GM21619 (cell line): ENCODE measurements around the gene TRIM73.
A peak's percentile ranks its signal among the peaks of the same experiment; 100 is the strongest.
"Not testable (repeated sequence)": the region's sequence is repeated elsewhere in the genome, so short reads cannot be mapped to it uniquely, and the experiment has no call there.

Experiments used
- ATAC-seq: cut with Tn5 transposase; IDR thresholded peaks from one replicate; pipeline ENCODE4 v1.9.1; 2021; ENCODE audit not compliant: unreplicated experiment

TRIM73 gene

DNA sequence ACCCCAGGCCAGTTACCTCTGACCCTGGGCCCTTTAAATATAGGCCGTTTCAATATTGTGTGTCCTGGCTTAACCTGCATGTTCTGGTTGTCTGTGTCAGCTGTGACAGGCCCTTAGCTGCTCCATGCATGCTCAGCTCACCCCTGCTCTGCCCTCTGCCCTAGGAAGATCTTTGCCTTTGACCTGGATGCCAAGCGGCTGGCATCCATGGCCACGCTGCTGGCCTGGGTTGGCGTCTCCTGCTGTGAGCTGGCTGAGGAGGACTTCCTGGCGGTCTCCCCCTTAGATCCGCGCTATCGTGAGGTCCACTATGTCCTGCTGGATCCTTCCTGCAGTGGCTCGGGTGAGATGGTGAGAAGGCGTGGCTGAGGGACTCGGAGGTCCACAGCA lies 20.0 kb downstream of the TRIM73 start:
- not testable (repeated sequence) for ATAC-seq

DNA sequence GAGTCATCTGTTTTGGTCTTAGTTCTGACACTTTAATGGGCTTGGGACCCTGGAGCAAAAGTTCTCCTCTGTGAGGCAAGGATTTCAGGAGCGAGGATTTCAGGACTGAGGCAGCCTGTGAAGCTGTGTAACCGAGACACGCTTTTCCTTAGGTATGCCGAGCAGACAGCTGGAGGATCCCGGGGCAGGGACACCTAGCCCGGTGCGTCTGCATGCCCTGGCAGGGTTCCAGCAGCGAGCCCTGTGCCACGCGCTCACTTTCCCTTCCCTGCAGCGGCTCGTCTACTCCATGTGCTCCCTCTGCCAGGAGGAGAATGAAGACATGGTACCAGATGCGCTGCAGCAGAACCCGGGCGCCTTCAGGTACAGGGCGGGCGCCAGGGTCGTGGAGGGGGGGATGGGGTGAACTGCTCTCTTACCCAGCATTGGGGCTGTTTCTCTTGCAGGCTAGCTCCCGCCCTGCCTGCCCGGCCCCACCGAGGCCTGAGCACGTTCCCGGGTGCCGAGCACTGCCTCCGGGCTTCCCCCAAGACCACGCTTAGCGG lies 20.5 kb downstream of the TRIM73 start:
- ATAC-seq = not testable (repeated sequence)

DNA sequence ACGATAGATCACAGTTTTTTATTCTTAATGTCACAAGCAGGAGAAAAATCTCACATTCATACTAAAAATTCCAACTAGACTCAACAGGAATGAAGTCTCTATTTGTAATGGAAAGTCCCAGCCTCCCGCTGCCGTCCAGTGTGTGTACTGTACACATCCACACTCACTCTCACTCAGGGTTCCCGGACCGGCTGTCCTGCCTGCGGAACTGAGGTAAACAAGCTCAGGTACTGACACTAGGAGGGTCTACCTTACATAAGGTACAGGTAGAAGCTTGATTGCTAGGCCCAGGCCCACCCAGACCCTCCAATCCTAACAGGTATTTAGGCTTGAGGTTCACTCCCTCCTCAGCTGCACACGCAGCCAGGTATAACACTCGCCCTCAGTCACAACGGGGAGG lies 21.4 kb downstream of the TRIM73 start:
- not testable (repeated sequence) for ATAC-seq

DNA sequence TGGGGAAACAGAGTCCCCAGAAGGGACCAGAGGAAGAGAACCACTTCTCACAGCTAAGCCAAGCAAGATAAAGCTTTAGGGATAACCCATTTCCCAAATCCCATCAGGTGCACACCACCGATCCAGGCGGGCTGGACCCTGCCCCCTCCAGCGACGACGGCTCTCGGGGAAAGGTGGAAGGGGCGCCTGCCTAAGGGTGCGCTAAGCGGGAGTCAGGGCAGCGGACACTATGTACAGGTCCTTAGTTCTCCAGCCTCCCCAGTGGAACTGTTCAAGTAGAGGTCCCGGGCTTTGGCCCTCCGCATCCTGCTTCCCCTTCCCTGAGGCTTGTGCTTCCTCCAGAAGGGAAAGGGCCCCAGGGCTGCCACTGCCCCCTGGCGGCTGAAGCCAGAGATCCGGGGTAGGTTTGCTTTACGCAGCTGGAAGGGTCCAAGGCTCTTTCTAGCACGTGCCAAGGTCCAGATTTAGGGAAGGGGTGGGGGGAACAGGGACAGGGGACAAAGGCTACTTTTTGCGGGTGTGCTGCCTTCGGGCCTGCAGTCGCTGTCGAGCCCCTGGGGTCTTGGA lies 22.9 kb downstream of the TRIM73 start:
- ATAC-seq = not testable (repeated sequence)

DNA sequence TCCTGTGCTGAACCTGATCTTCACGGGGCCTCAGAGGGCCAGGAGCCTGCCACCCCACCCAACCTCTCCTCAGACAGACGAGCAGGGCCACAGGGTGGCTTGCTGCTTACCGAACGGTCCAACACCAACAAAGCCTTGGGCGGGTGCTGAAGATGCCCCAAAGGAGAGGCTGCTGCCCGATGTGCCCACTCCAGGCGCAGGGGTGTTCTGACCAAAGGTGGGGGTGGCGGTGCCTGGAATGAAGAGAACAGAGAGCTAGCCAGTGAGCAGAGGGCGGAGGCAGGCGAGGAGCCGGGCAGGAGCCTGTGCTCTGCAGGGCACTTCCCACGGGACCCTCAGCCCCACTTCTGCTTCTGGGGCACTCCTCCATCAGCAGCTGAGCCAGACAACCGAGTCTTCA lies 23.8 kb downstream of the TRIM73 start:
- ATAC-seq = not testable (repeated sequence)

DNA sequence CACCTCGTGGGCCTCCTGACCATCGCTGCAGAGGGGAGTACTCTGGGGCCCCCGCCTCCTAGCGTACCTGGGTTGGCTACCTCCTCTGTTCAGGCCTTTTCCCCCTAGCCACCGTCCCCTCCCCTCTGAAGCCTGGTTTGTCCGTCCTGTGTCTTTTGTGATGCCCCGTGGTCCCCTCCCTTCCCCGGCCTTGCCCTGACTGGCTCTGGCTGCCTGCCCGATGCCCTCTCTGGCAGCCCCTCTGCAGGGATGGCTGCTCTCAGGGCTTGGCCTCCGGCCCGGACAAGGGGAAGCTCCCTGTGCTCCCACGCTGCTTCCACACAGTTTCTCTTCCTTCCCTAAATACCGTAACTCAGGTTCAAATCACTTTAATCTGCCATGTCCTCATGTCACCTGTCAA lies 24.3 kb downstream of the TRIM73 start:
- ATAC-seq = not testable (repeated sequence)

DNA sequence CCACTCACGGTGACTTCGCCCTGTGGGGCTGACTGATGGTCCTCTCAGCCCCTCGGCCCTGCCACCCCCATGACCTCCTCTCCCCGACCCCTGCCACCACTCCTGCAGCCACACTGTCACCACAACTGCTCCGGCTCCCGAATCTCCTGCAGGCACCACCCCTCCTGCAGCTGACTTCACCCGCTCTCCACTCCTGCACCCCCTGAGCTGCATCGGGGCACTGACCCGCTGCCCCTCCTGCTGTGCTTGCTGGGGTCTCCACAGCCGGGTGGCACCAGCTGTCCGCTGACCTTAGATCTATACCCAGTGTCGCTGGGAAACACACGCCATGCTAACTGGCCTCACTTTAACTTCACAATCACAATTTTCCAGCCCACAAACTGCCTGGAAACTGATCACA lies 24.7 kb downstream of the TRIM73 start:
- not testable (repeated sequence) for ATAC-seq

DNA sequence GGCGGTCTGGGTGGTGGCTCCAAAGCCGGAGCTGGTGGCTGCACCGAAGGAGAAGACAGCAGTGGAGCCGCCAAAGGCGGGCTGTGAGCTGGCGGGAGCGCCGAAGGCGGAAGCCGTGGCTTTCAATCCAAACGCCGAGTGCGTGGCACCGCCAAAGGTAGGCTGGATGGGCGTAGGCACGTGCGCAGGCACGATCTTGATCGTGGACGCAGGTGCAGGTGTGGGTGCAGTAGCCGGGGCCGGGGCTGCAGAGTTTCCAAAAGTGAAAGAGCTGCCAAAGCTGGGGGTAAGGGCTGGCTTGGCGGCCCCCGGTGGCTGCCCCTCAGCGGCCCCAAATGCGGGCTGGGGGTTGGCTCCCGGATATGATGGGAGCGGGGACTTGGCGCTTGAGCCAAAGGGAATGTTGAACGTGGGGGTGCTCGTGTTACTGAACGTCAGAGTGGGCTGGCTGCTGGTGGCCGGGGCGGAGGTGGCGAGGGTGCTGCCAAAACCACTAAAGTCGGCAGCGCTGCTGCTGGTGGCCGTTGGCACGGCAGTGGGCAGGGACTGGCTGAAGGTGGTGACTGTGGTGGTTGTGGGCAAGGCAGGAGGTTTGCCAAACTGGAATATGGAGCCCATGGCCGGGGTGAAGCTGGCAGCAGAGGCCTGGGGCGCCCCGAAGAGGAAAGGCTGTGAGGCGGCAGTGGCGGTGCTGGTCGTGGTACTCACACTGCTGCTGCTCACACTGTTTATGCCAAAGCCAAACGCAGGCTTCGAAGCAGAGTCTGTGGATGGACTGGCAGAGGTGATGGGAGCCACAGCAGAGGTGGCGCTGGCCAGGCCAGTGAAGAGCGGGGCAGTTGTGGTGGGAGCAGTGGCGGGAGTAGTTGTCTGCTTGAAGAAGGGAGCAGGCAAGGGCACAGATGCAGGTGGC lies 26.6 kb downstream of the TRIM73 start:
- ATAC-seq = not testable (repeated sequence)

DNA sequence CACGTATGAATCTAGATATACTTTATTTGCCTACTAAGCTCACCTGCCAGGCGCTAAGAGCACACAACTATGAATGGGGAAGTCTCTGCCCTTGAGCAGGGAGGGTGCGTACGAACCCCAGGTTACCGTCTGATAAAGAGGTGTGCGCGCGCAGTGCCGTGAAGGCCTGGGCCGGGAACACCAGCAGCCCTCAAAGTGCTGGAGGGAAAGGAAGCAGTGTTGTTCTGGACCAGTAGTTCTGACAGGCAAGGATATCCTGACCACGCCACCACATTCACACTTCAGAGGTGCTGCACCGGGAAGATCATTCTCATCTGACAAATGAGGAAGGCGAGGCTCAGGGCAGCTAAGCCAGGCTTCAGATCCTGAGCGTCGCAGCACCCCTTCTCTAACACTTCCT lies 28.1 kb downstream of the TRIM73 start:
- ATAC-seq = not testable (repeated sequence)

DNA sequence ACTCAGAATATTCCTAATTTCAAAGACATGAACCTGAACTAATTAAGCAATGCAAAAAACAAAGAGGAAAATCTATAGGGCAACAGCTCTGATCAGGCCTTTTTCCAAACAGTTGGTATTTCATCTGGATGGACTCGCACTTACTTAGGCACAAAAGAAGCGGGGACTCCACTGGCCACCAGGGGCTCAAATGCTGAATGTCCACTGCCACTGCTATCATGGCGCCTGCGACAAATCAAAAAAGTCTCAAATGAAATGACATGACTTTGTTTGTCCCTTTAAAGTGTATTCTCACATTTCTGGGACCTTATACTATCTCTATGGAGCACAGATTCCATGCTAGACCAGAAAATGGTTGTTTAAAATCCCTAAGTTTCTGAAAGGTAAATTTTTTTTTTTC lies 43.6 kb downstream of the TRIM73 start:
- not testable (repeated sequence) for ATAC-seq

DNA sequence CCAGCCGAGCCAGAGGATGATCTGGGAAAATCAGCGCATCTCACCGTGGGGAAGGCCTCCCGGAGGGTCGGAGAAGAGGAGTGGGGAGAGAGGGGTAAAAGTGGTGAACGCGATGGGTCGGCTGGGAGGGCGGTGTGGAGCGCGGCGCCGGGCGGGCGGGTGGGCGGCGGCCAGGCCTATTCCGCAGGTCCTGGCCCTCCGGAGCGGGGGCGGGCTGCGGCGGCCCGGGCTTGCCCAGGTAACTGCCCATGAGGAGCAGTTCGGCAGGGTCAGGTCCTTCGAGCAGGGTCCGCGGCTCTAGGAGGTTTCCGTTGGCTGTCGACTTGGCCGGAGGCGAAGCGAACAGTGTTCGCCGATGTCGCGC lies 46.7 kb downstream of the TRIM73 start:
- peak; percentile 39 for ATAC-seq

DNA sequence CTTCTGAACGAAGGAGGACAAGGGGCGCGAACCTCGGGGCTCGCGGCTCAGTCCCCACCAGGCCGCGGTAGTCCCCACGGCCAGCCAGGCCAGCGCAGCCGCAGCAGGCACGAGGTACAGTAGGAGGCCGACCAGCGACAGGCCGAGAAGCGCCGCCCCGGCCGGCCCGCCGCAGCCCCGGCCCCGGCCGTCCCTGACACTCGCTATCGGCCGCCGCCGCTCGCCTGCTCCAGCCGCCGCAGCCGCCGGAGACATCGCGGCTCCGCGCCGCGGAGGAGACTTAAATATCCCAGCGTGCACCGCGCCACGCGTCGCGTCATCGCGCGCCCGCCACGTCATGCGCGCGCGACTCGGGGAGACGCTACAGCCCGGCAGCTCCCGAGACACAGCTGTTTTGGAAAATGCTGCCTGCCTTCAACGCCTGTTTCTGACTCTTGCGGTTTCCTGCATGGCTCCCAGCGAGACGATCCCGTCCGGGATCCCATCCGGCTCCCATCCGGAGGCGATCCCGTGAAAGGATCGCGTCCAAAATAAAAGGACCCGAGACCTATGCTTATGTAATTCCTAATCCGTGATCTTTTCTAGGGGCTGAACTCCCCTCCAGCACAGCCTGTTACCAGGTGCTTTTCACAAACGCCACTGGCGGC lies 47.2 kb downstream of the TRIM73 start:
- ATAC-seq = peak; percentile 90

DNA sequence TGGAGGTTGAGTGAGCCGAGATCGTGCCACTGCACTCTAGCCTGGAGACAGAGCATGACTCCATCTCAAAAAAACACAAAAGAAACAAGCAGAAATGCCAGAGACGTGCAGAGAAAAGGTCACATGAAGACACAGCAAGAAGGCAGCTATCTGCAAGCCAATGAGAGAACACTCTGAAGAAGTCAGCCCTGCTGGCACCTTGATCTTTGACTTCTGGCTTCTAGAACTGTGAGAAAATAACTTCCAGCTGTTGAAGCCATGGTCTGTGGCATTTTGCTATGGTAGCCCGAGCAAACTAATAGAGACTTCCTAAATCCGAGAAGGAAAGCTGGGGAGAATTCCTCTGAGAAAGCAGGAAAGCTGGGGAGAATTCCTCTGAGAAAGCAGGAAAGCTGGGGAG lies 54.5 kb downstream of the TRIM73 start:
- not testable (repeated sequence) for ATAC-seq

DNA sequence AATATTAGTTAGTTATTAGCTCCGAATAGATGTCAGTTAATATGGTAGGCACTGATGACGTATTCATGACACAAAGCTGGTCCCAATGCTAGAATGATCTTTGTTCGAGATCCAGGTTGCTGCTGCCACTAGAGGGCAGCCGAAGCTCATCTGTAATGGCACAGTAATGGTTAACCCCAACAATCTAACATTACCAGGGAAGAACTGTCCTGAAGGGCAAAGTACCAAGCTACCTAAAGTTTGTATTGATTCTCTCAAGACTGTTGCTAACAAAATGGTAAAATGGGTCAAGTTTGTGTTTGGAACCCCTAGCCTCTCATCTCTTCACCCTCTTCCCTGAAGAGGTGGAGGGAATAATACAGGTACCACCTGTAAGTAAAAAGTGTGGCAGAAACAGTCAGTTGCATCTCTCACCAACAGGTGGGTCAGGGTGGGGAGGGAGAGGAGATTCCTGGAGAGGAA lies 57.1 kb downstream of the TRIM73 start:
- ATAC-seq = peak; percentile 80
